SH-SY5Y (cell line): ENCODE results near the gene OR1L6.

Source experiments
- GATA2 ChIP-seq: IDR thresholded peaks from 2 replicates; pipeline ENCODE4 v1.6.1; 2011; ENCODE audit warnings: mild to moderate bottlenecking, low read depth, low read length
- GATA3 ChIP-seq: IDR thresholded peaks from 2 replicates; pipeline ENCODE4 v1.6.1; 2011; ENCODE audit warnings: low read depth, mild to moderate bottlenecking, low read length, moderate library complexity

The OR1L6 gene, protein sequence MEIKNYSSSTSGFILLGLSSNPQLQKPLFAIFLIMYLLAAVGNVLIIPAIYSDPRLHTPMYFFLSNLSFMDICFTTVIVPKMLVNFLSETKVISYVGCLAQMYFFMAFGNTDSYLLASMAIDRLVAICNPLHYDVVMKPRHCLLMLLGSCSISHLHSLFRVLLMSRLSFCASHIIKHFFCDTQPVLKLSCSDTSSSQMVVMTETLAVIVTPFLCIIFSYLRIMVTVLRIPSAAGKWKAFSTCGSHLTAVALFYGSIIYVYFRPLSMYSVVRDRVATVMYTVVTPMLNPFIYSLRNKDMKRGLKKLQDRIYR

DNA sequence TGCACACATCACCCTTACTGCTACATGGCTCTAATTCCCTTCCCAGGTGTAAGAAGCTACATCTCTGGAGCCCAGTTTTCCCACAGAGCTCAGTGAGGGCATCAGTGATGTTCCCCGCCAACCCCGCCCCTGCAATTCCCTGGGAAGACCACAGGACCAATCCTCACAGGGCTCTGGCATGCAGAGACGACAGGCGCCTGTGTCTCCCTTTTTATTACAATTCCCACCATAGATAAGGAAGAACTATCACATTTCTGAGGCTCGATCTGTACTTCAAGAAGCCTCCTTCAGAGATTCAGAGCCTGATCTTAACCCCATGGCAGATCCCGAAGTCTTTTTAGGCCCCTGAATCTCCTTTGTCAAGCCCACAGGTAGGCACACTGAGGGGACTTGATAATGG is at the start of gene OR1L6:
Gene OR1L6, plus strand, starts transcription at position 301 of the 400 bp plus-strand sequence. CDS start 7,545 bp downstream, outside the sequence.
- TF ChIP-seq GATA3 (no peak), GATA2 (no peak)

DNA sequence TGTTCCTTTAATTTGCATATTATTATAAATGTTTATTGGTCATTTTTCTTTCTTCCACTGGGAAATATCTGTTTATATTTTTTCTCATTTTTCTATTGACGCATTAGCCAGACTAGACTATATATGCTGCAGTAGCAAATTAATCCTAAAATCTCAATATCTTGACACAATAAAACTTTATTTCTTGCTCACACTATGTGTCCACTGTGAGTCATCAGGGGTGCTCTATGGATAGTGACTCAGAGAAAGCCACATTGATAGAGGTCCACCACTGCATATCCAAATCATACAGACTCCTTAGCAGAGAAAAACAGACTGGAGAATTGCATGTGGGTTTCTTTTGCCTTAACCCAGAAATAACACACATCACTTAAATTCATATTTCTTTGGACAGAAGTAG is 46.4 kb upstream of the OR1L6 start:
- TF ChIP-seq GATA2 = no peak
- TF ChIP-seq GATA3 = no peak

DNA sequence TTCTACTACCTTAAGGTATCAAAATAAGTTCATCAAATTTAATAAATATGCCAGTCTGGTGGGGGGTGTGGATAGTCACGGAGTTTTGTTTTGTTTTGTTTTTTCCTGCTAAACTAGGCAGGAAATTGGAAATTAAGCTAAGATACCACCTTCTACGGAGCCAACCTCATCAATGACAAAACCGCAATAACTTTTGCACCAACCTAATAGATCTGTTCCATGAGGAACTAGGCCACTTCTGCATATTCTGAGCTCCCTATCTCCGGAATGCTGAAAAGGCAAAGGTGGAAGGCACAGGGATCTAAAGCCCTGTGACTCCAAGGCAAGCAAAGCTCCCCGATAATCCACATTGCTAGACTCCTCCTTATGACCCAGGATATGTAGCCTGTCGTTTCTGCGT is 24.1 kb upstream of the OR1L6 start:
- no peak for TF ChIP-seq GATA3
- no peak for TF ChIP-seq GATA2

DNA sequence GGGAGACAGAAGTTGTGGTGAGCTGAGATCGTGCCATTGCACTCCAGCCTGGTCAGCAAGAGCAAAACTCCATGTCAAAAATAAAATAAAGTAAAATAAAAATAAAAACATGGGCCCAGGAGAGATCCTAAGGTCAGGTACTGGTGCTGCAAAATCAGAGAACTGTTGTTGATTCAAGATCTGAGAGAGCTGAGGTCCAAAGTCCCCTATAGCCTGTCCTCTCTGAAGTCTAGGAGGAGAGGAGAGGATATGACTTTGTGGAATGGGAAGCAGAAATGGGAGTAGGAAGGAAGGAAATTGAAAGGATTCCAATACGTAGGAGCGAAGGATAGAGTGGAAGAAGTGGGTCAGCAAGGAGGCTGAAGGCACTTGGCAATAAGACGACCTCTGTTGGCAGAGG is 22.9 kb upstream of the OR1L6 start:
- no peak for TF ChIP-seq GATA2

DNA sequence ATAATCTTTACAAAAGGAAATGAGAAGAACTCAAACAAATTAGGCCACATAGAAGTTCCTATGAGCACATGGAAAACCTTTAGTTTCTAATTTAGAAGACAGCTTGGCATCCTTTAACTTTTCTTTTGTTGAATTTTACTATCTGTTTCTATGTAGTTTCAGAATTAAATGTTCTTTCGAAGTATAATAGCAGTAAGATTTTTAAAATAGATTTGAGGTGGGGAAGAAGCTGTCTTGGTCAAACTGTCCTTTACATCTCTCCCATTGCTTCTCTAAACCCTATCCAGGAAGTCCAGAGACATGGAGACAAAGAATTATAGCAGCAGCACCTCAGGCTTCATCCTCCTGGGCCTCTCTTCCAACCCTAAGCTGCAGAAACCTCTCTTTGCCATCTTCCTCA is 18.4 kb upstream of the OR1L6 start, which contains the start of gene OR1L4:
Gene OR1L4, plus strand, starts transcription at position 301 of the 400 bp plus-strand sequence. Its CDS starts 0 bp downstream, at position 301.
- TF ChIP-seq GATA3 (no peak), GATA2 (no peak)

DNA sequence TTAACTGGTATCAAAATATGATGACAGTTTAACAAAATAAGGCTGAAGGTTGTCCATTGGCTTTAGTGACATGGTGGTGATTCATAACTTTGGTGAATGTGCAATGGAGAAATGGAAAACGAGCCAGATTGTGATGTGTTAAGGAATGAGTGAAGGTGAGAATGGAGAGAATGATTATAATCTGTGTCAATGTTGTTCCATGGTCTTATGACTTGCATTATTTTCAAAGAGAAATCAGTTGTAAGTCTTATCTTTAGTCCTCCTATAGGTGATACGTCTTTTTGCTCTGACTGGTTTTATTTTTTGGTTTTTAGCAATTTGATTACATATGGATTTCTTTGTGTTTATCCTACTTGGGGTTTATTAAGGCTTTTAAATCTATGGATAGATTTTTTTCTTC is 12.7 kb downstream of the OR1L6 start:
- TF ChIP-seq GATA2 (no peak), GATA3 (no peak)

DNA sequence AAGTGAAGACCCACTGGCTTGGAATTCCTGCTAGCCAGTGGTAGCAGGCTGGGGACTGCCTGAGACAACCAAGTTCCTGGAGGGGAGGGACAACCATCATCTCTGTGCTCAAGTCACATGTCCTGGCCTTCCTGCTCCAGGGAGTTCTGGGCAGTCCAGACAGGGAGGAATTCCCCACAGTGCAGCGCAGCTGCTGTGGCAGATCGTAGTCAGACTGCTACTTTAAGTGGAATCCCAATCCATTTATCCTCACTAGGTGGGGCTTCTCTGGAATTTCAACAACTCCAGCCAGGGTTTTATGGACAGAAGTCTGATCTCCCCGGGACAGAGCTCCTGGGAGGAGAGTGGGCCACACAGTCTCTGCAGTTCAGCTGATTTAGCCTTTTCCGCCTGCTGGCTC is 25.7 kb downstream of the OR1L6 start:
- TF ChIP-seq GATA2 = no peak
- TF ChIP-seq GATA3 = no peak

DNA sequence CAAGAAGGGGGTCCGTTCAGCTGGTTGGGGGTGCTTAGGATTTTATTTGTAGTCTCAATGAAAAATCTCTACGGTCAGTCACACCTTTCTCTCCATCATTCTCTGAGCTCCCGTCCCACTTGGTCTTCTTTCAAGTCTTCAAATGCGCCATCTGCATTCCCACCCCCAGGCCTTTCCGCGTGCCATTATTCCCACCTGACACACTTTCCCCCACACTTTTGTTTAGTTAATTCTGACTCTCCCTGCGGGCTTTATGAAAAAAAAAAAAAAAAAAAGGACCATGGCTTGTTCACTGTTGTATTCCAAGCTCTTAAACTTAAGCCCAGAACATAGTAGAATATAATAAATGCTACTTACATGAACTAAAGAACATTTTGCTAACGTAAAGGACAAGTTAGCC is 34.9 kb downstream of the OR1L6 start:
- no peak for TF ChIP-seq GATA3
- TF ChIP-seq GATA2 = no peak

DNA sequence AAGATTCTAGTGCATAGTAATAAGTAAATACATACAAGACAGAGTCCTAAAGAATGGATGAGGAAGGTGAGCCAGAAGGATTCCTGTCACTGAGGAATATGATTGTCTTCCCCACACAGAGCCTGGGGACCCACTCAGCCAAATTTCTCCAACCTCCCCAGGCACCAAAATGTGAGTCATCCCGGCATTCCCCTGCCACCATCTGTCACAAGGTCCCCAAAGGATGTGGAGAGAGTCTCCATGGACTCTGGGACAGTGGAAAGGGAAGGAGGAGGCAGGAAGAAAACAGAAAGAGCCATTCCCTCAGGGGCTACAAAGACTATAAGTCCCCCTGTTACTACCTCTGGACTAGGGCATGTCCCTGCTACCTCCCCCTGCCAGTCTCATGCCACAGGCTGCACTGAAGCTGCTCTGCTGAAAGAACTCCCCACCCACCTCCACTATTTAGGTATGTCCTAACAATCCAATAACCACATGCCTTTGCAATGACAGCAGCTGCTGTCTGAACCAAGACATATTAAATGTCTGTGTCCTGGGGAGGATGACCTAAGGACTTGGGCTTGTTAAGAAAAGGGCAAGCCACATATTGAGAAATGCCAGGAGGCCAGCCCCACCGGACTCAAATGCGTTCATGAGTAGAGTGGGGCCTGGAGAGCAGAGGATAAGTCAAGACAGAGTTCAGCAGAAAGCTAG is 36.0 kb downstream of the OR1L6 start:
- TF ChIP-seq GATA2 (no peak), GATA3 (no peak)

DNA sequence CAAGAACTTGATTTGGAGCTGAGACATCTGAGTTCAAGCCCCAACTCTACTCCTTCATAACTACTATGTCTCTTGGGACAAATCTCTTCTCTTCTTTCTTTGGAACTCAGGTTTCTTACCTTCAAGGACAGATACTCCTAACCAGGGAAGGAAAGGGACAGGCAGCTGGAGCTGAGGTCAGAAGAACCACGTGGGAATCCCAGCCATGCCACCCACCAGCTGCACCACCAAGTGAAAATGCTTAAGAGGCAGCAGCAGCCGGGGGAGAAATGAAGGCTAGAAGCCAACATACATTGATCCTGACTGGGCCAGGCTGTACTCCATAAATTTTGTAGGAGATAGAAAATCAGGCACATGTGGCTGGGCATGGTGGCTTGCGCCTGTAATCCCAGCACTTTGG is 37.1 kb downstream of the OR1L6 start:
- TF ChIP-seq GATA2 (no peak), GATA3 (no peak)

DNA sequence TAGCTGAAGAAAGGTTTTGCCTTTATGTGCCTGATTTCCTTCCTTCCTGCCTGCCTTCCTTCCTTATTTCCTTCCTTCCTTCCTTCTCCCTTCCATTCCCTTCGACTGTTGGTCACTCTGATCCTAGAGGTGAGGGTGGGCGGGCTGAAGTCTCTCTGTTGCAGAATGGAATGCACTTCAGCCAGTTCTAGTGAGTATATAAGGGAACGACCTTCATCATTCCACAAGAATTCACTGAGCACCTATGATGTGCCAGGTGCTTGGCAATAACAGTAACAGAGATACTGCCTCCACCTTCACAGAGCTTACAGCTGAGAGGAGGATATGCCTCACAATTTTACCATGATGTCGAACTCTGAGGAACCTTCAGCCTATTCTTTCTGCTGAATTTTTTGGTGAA is 37.9 kb downstream of the OR1L6 start:
- TF ChIP-seq GATA3 (no peak), GATA2 (no peak)

DNA sequence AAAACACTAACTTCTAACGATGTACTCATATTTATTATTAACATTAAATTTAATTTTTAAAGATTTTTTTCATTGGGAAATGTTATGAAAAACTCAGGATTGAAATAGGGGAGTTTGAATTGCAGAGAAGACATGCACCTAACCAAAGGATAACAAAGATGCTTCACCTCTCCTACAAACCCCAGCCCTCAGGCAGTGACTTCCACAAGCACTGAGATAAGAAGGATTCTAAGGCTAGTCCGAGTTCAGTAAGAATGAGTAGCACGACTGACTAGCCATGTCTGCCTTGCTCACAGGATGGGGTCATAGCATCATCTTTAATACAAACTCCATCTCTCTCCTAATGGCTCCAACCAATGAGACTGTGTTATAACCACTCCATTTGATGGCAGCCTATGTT is 39.6 kb downstream of the OR1L6 start:
- TF ChIP-seq GATA2 = no peak
- TF ChIP-seq GATA3 = no peak

DNA sequence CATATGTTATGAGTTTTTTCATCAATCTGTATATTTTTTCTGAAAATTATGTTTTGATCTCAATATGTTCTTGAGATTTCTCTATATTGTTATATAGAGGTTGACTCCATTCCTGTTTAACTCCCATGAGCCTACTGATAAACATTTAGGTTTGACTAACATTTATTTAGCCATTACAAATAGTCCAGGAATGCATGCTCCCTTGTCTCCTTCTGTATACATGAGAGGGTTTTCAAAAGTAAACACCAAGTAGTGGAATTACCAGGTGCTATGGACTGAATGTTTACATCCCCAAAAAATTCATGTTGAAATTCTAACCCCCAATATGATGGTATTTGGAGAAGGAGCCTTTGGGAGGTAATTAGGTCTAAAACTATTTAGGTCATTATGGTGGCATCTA is 43.2 kb downstream of the OR1L6 start:
- TF ChIP-seq GATA2 (no peak), GATA3 (no peak)

DNA sequence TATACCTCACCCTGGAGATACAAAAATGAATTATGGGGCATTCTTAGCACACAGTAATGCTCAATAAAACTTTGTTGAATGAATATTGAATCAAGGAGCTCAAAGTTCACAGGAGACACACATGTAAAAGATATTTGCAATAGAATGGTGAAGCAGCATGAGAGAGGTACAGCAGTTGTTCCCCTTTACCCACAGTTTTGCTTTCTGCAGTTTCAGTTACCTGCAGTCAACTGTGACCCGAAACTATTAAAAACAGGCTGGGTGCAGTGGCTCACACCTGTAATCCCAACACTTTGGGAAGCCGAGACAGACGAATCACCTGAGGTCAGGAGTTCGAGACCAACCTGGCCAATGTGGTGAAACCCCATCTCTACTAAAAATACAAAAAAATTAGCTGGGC is 44.2 kb downstream of the OR1L6 start:
- TF ChIP-seq GATA2 (no peak), GATA3 (no peak)

DNA sequence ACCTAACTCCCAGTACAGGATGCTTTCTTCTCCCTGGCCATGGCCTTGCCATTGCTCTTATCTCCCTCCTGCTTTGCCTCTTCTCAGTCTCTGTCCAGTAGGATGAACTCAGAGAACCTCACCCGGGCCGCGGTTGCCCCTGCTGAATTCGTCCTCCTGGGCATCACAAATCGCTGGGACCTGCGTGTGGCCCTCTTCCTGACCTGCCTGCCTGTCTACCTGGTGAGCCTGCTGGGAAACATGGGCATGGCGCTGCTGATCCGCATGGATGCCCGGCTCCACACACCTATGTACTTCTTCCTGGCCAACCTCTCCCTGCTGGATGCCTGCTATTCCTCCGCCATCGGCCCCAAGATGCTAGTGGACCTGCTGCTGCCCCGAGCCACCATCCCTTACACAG is 46.7 kb downstream of the OR1L6 start, which contains the start of gene OR5C1:
Gene OR5C1, plus strand, starts transcription at position 103 of the 400 bp plus-strand sequence. Its CDS starts 0 bp downstream, at position 103.
- no peak for TF ChIP-seq GATA2
